A549 (cell line): Measurements from ENCODE around the gene PSMD13. TPM values are rescaled to one million over a fixed set of nuclear protein-coding genes. Genes with fewer than 3 reads are reported as not detected.

Experiments
- ATAC-seq, 2 experiments: fragments of 200-7000 bp in 1 of 2; fragments of >200 bp in 1 of 2; cut with Nextera tagmentation in 1 of 2; cut with Tn5 transposase in 1 of 2; 3 replicates each; pipeline versions ENCODE4 v1.8.0 to v1.9.1; 2018 to 2020; ENCODE audit warnings: mild to moderate bottlenecking in 1 of 2, moderate library complexity in 1 of 2
- CTCF ChIA-PET: fragments of 300-600 bp; sonication (Branson Sonifier 250); formaldehyde crosslinking; extraction: SDS; loops from one replicate; lab custom pipeline; 2021; ENCODE audit warnings: antibody characterized with exemption, inconsistent platforms; lab: Yijun Ruan, JAX
- POLR2A ChIA-PET: fragments of 350-600 bp; formaldehyde crosslinking; extraction: SDS; loops from one replicate; lab custom pipeline; 2021; ENCODE audit warnings: antibody characterized with exemption, inconsistent platforms; lab: Yijun Ruan, JAX
- DNase-seq, 2 experiments: peaks; one replicate each; pipeline versions ENCODE4 v3.0.0 to v3.0.0-alpha.2; 2011 to 2016; ENCODE audit warnings: low read depth in 1 of 2, low spot score in 1 of 2
- FAIRE-seq: peaks from 2 replicates; lab custom pipeline; 2011; peaks lifted over from hg19 to GRCh38; lab: Jason Lieb, UNC
- H3K27ac ChIP-seq, 2 experiments: fragments of >200 bp; sonication (Bioruptor Twin); formaldehyde crosslinking; 3 replicates each; pipeline ENCODE4 v1.5.1; 2016 to 2017
- H3K4me1 ChIP-seq: fragments of >200 bp; sonication (Bioruptor Twin); formaldehyde crosslinking; 3 replicates; pipeline ENCODE4 v1.6.1; 2016
- H3K4me2 ChIP-seq: fragments of >200 bp; sonication (Bioruptor Twin); formaldehyde crosslinking; 3 replicates; pipeline ENCODE4 v1.6.1; 2016
- H3K4me3 ChIP-seq: fragments of >200 bp; sonication (Bioruptor Twin); formaldehyde crosslinking; 3 replicates; pipeline ENCODE4 v1.5.1; 2016
- H3K9me3 ChIP-seq: fragments of >200 bp; sonication (Bioruptor Twin); formaldehyde crosslinking; 3 replicates; pipeline ENCODE4 v1.6.1; 2016
- EHF ChIP-seq: fragments of 250-450 bp; sonication (Bioruptor Pico); IDR thresholded peaks from 2 replicates; pipeline ENCODE4 v1.5.0; 2020; ENCODE audit warnings: mild to moderate bottlenecking
- ESRRA ChIP-seq: fragments of 150-350 bp; IDR thresholded peaks from 2 replicates; pipeline ENCODE4 v1.6.1; 2014; ENCODE audit warnings: mild to moderate bottlenecking, low read length, borderline replicate concordance
- FOXS1 ChIP-seq: fragments of 250-450 bp; sonication (Bioruptor Pico); IDR thresholded peaks from 2 replicates; pipeline ENCODE4 v1.5.0; 2020; ENCODE audit warnings: mild to moderate bottlenecking, moderate library complexity
- GATA3 ChIP-seq: IDR thresholded peaks from 2 replicates; pipeline ENCODE4 v1.6.1; 2012; ENCODE audit warnings: borderline replicate concordance
- HEYL ChIP-seq: fragments of 250-450 bp; sonication (Bioruptor Pico); IDR thresholded peaks from 2 replicates; pipeline ENCODE4 v1.8.0; 2021; ENCODE audit warnings: mild to moderate bottlenecking, moderate library complexity
- HOXB13 ChIP-seq: fragments of 250-450 bp; sonication (Bioruptor Pico); IDR thresholded peaks from 2 replicates; pipeline ENCODE4 v1.5.0; 2020; ENCODE audit warnings: low read depth, mild to moderate bottlenecking, moderate library complexity
- JUN ChIP-seq, 2 experiments: fragments of >200 bp; sonication (Bioruptor Twin); formaldehyde crosslinking; IDR thresholded peaks; 2 replicates in 1 of 2; 3 replicates in 1 of 2; pipeline ENCODE4 v1.6.1; 2016 to 2017
- MAFK ChIP-seq: fragments of 450-650 bp; IDR thresholded peaks from 2 replicates; pipeline ENCODE4 v1.6.1; 2014; ENCODE audit not compliant: partially characterized antibody
- MAZ ChIP-seq: fragments of 150-350 bp; IDR thresholded peaks from 2 replicates; pipeline ENCODE4 v1.6.1; 2014; ENCODE audit warnings: antibody characterized with exemption, low read depth, low read length, borderline replicate concordance
- MYC ChIP-seq: IDR thresholded peaks from 2 replicates; pipeline ENCODE4 v1.6.1; 2012; ENCODE audit warnings: mild to moderate bottlenecking, inconsistent platforms, low read length, improper control_type of control experiment, borderline replicate concordance
- NPAS2 ChIP-seq: fragments of 250-450 bp; sonication (Bioruptor Pico); IDR thresholded peaks from 2 replicates; pipeline ENCODE4 v1.8.0; 2022; ENCODE audit warnings: mild to moderate bottlenecking, moderate library complexity, borderline replicate concordance
- NR3C1 ChIP-seq: fragments of >200 bp; sonication (Bioruptor Twin); formaldehyde crosslinking; IDR thresholded peaks from 3 replicates; pipeline ENCODE4 v1.6.1; 2017
- RAD21 ChIP-seq, 2 experiments: fragments of >200 bp in 1 of 2; sonication (Bioruptor Twin) in 1 of 2; formaldehyde crosslinking in 1 of 2; IDR thresholded peaks in 1 of 2; conservative IDR thresholded peaks in 1 of 2; 2 replicates in 1 of 2; 3 replicates in 1 of 2; pipeline ENCODE4 v1.6.1; 2012 to 2018; ENCODE audit warnings: inconsistent platforms in 1 of 2
- RCOR1 ChIP-seq: fragments of 150-350 bp; IDR thresholded peaks from 2 replicates; pipeline ENCODE4 v1.6.1; 2014; ENCODE audit warnings: antibody characterized with exemption, low read length, low read depth
- RNF2 ChIP-seq: fragments of 200-600 bp; sonication (generic); IDR thresholded peaks from 2 replicates; pipeline ENCODE4 v1.6.1; 2016; ENCODE audit warnings: low read depth, mild to moderate bottlenecking, antibody characterized with exemption, moderate library complexity, borderline replicate concordance
- SMC3 ChIP-seq: fragments of >200 bp; sonication (Bioruptor Twin); formaldehyde crosslinking; IDR thresholded peaks from 3 replicates; pipeline ENCODE4 v1.6.1; 2018; ENCODE audit warnings: inconsistent platforms
- TP53 ChIP-seq: fragments of 250-450 bp; sonication (Bioruptor Pico); IDR thresholded peaks from 2 replicates; pipeline ENCODE4 v1.5.0; 2021; ENCODE audit warnings: mild to moderate bottlenecking, moderate library complexity
- ZC3H11A ChIP-seq: fragments of 450-650 bp; IDR thresholded peaks from 2 replicates; pipeline ENCODE4 v1.6.1; 2014; ENCODE audit warnings: antibody characterized with exemption, mild to moderate bottlenecking
- ZFP36 ChIP-seq: fragments of 450-650 bp; IDR thresholded peaks from 2 replicates; pipeline ENCODE4 v1.6.1; 2014; ENCODE audit warnings: borderline replicate concordance; ENCODE audit not compliant: partially characterized antibody
- WGBS: methylation state at CpG from one replicate; pipeline ENCODE4 v1.1.6; 2017; ENCODE audit errors: missing lambda C conversion rate; 5-methylcytosine and 5-hydroxymethylcytosine counted together
- polyA plus RNA-seq, 4 experiments: library from polyadenylated mRNA; depleted of rRNA in 3 of 4; stranded (reverse); fragments of >200 nt; fragmentation: RNase III in 1 of 4; extraction: RNeasy Plus Mini Kit Qiagen cat#74134 plus additional on column Dnase treatment in 1 of 4; gene quantifications; 2 replicates in 3 of 4; 3 replicates in 1 of 4; pipeline ENCODE4 v1.2.3, GENCODE V29; 2011 to 2017
- TF ChIP-seq, protein P1 (sequence below): fragments of >200 bp; sonication (Bioruptor Twin); formaldehyde crosslinking; IDR thresholded peaks from 2 replicates; pipeline ENCODE4 v1.6.1; 2016
- TF ChIP-seq, protein P2 (sequence below): fragments of >200 bp; sonication (Bioruptor Twin); formaldehyde crosslinking; IDR thresholded peaks from 3 replicates; pipeline ENCODE4 v1.5.1; 2016
- TF ChIP-seq, protein P3 (sequence below): fragments of 150-350 bp; IDR thresholded peaks from 2 replicates; pipeline ENCODE4 v1.6.1; 2014; ENCODE audit warnings: low read depth, mild to moderate bottlenecking, low read length
- TF ChIP-seq, protein P4 (sequence below): IDR thresholded peaks from 2 replicates; pipeline ENCODE4 v1.6.1; 2012
- TF ChIP-seq, protein P5 (sequence below): fragments of >200 bp; sonication (Bioruptor Twin); formaldehyde crosslinking; IDR thresholded peaks from 3 replicates; pipeline ENCODE4 v1.6.1; 2016

Gene PSMD13
- polyA plus RNA-seq, 2 of the 4 experiments (the other 2 are of a cell fraction): 153 to 198 TPM

DNA sequence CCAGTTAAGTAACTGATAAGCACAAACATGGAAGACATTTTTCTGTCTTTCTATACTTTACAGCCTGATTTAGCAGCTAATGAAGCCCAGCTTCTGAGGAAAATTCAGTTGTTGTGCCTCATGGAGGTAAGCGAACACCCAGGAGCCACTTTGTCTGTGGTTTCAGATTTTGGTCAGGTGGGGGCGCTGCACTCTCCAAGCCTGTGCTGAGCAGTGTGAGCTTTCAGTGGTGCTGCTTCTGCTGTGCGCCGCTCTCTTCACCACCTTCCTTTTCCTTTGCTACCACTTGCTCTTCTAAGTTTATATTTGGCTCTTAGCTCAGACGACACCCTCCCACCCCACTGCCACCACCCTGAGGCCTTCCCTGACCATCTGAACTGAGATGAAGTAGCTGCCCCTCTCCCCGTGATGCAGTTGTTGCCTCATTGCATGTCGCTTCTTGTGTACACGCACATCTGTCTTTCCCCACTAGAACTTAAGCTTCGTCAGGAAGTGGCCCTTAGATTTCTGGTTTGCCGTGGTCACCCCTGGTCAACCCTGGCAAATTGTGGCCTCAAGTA is 14.0 kb downstream of the PSMD13 start:
- ChIA-PET CTCF (interaction anchor here (0.7 to 5.6 kb wide), 29 partner anchors 10 to 267 kb away, joined by 3 to 40 read pairs (median 6); partner anchors contain the start of genes PSMD13 and PTDSS2), POLR2A (interaction anchor here (0.6 to 0.9 kb wide), 3 partner anchors 14 to 105 kb away, joined by 3 to 7 read pairs (median 4); partner anchors contain the start of genes BET1L, PSMD13 and RIC8A)
- no peak for FAIRE-seq
- WGBS: 85% methylated on average over 10 of the region's 10 CpGs
- peak; percentile 86 to 93 for ATAC-seq
- no peak overlapping the region for H3K27ac ChIP-seq
- H3K4me1 ChIP-seq: no peaks in the 10 kb centered on the region
- peak; percentile 57 for TF ChIP-seq SMC3
- TF ChIP-seq, protein P1, sequence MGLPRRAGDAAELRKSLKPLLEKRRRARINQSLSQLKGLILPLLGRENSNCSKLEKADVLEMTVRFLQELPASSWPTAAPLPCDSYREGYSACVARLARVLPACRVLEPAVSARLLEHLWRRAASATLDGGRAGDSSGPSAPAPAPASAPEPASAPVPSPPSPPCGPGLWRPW: no peak
- TF ChIP-seq, protein P2, sequence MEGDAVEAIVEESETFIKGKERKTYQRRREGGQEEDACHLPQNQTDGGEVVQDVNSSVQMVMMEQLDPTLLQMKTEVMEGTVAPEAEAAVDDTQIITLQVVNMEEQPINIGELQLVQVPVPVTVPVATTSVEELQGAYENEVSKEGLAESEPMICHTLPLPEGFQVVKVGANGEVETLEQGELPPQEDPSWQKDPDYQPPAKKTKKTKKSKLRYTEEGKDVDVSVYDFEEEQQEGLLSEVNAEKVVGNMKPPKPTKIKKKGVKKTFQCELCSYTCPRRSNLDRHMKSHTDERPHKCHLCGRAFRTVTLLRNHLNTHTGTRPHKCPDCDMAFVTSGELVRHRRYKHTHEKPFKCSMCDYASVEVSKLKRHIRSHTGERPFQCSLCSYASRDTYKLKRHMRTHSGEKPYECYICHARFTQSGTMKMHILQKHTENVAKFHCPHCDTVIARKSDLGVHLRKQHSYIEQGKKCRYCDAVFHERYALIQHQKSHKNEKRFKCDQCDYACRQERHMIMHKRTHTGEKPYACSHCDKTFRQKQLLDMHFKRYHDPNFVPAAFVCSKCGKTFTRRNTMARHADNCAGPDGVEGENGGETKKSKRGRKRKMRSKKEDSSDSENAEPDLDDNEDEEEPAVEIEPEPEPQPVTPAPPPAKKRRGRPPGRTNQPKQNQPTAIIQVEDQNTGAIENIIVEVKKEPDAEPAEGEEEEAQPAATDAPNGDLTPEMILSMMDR: peak; percentile 64
- peak; percentile 42 to 49; a peak in 4 of 5 replicates for TF ChIP-seq RAD21 (conservative IDR thresholded peaks at IDR 0.05 in 1 of 2, IDR thresholded peaks at IDR 0.05 in 1 of 2)
- no peak overlapping the region for H3K4me3 ChIP-seq
- peak; percentile 30 to 63 for DNase-seq
- no peaks in the 10 kb centered on the region for H3K9me3 ChIP-seq
- H3K4me2 ChIP-seq: no peak overlapping the region

DNA sequence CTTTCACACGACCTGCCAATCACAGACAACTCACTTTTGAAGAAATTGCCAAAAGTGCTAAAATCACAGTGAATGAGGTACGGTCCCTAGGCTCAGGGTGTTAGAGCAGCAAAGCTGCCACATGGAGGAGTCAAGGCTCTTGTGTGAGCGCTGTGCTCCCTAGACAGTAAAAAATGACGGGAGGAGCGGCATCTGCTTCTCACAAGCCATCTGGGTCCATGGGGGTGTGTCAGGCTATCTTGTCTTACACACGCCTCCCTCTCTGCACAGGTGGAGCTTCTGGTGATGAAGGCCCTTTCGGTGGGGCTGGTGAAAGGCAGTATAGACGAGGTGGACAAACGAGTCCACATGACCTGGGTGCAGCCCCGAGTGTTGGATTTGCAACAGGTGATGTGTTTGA is 14.8 kb downstream of the PSMD13 start:
- H3K4me2 ChIP-seq: no peak overlapping the region
- no peaks in the 10 kb centered on the region for H3K9me3 ChIP-seq
- no peak overlapping the region for H3K4me3 ChIP-seq
- H3K4me1 ChIP-seq: no peaks in the 10 kb centered on the region
- CTCF ChIA-PET: interaction anchor here (0.8 to 5.6 kb wide), 18 partner anchors 9 to 267 kb away, joined by 3 to 40 read pairs (median 6); partner anchors contain the start of gene PSMD13
- POLR2A ChIA-PET: interaction anchor here (1.1 kb wide), 1 partner anchor 104 kb away, joined by 3 read pairs; no protein-coding TSS in a partner anchor
- H3K27ac ChIP-seq: no peak overlapping the region
- WGBS: 82% methylated on average over 10 of the region's 10 CpGs
- ATAC-seq (peak in 1 of 2 experiments; percentile 18; a peak in 1 of 6 replicates), DNase-seq (peak in 1 of 2 experiments; percentile 23), FAIRE-seq (no peak)
- TF ChIP-seq ZC3H11A (no peak), RCOR1 (no peak), SMC3 (no peak), MAZ (no peak)
- TF ChIP-seq, protein P3, sequence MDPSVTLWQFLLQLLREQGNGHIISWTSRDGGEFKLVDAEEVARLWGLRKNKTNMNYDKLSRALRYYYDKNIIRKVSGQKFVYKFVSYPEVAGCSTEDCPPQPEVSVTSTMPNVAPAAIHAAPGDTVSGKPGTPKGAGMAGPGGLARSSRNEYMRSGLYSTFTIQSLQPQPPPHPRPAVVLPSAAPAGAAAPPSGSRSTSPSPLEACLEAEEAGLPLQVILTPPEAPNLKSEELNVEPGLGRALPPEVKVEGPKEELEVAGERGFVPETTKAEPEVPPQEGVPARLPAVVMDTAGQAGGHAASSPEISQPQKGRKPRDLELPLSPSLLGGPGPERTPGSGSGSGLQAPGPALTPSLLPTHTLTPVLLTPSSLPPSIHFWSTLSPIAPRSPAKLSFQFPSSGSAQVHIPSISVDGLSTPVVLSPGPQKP: no peak

DNA sequence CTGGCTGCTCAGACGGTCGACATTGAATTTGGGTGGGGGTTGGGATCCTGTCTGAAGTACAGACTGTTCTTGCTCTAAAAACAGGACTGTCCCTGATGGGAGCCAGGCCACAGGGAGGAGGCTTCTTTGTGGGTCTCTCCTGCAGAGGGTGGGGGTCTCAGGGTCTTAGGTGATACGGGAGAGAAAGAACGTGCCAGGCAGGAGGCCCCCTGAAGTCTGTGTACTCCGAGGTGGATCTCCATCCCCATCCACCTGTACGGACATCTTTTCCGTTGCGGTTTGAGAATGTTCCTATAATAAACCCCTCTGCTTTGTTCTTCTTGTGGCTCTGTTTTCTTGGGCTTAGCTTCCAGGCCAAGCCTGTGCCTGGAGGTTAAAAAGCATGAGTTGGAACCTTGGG is 15.9 kb downstream of the PSMD13 start:
- ChIA-PET POLR2A (interaction anchor here (1.1 kb wide), 1 partner anchor 103 kb away, joined by 3 read pairs; no protein-coding TSS in a partner anchor), CTCF (interaction anchor here (0.6 to 5.6 kb wide), 6 partner anchors 8 to 103 kb away, joined by 3 to 40 read pairs (median 6); no protein-coding TSS in a partner anchor)
- H3K4me1 ChIP-seq: no peaks in the 10 kb centered on the region
- H3K4me2 ChIP-seq: no peak overlapping the region
- TF ChIP-seq, protein P4, sequence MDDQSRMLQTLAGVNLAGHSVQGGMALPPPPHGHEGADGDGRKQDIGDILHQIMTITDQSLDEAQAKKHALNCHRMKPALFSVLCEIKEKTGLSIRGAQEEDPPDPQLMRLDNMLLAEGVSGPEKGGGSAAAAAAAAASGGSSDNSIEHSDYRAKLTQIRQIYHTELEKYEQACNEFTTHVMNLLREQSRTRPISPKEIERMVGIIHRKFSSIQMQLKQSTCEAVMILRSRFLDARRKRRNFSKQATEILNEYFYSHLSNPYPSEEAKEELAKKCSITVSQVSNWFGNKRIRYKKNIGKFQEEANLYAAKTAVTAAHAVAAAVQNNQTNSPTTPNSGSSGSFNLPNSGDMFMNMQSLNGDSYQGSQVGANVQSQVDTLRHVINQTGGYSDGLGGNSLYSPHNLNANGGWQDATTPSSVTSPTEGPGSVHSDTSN: no peak
- TF ChIP-seq RNF2 (no peak), ZFP36 (no peak), FOXS1 (CRISPR knock-in tag) (no peak), RCOR1 (no peak), EHF (CRISPR knock-in tag) (no peak), MYC (no peak), MAFK (no peak), NR3C1 (no peak), TP53 (CRISPR knock-in tag) (no peak), JUN (IDR thresholded peaks at IDR 0.05) (no peak), GATA3 (no peak), NPAS2 (no peak), HOXB13 (no peak), ESRRA (no peak), HEYL (CRISPR knock-in tag) (no peak)
- TF ChIP-seq, protein P3: no peak
- TF ChIP-seq, protein P5, sequence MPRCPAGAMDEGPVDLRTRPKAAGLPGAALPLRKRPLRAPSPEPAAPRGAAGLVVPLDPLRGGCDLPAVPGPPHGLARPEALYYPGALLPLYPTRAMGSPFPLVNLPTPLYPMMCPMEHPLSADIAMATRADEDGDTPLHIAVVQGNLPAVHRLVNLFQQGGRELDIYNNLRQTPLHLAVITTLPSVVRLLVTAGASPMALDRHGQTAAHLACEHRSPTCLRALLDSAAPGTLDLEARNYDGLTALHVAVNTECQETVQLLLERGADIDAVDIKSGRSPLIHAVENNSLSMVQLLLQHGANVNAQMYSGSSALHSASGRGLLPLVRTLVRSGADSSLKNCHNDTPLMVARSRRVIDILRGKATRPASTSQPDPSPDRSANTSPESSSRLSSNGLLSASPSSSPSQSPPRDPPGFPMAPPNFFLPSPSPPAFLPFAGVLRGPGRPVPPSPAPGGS: no peak
- TF ChIP-seq, protein P1: no peak
- H3K27ac ChIP-seq: no peak overlapping the region
- H3K4me3 ChIP-seq: no peak overlapping the region
- FAIRE-seq: no peak
- 88% methylated on average over 8 of the region's 8 CpGs for WGBS
- DNase-seq: no peak
- ATAC-seq: no peak
- no peaks in the 10 kb centered on the region for H3K9me3 ChIP-seq
